Common myeloid progenitor, CD34-positive (primary cell): ENCODE results near the gene LHX1.

Experiments
- CTCF ChIA-PET: fragments of 350-600 bp; sonication (Branson Sonifier 250); formaldehyde crosslinking; loops from one replicate; lab custom pipeline; 2021; ENCODE audit warnings: antibody characterized with exemption; lab: Charles Lee
- POLR2A ChIA-PET: fragments of 350-600 bp; sonication (Branson Sonifier 250); formaldehyde crosslinking; loops from one replicate; lab custom pipeline; 2021; ENCODE audit warnings: antibody characterized with exemption; lab: Charles Lee
- DNase-seq, 3 donors: peaks; one replicate each; pipeline versions ENCODE4 v3.0.0 to v3.0.0-alpha.2; 2013
- H3K27ac ChIP-seq, 2 experiments: 1 replicate in 1 of 2; 2 replicates in 1 of 2; pipeline ENCODE4 v1.7.0; 2013; ENCODE audit warnings: inconsistent platforms in 2 of 2, low read length in 2 of 2, mild to moderate bottlenecking in 2 of 2, low read depth in 1 of 2, moderate library complexity in 1 of 2; ENCODE audit not compliant: severe bottlenecking in 2 of 2, insufficient read depth in 1 of 2, poor library complexity in 1 of 2
- H3K27me3 ChIP-seq, 5 experiments: replicated peaks in 2 of 5; 1 replicate in 3 of 5; 2 replicates in 2 of 5; pipeline versions ENCODE4 v1.6.1 to v1.7.0; 2013; ENCODE audit warnings: low read length in 4 of 5, mild to moderate bottlenecking in 2 of 5, moderate library complexity in 2 of 5, inconsistent platforms in 1 of 5; ENCODE audit not compliant: insufficient read depth in 5 of 5, control insufficient read depth in 4 of 5
- H3K36me3 ChIP-seq, 4 experiments: 1 replicate in 2 of 4; 2 replicates in 2 of 4; pipeline versions ENCODE4 v1.6.1 to v1.7.0; 2013; ENCODE audit warnings: low read length in 3 of 4, control low read depth in 1 of 4, mild to moderate bottlenecking in 1 of 4; ENCODE audit not compliant: control insufficient read depth in 4 of 4, insufficient read depth in 4 of 4
- H3K4me1 ChIP-seq, 4 experiments: 1 replicate in 3 of 4; 2 replicates in 1 of 4; pipeline versions ENCODE4 v1.6.1 to v1.7.1; 2013; ENCODE audit warnings: low read length in 3 of 4, mild to moderate bottlenecking in 3 of 4, control low read depth in 1 of 4, inconsistent platforms in 1 of 4, moderate library complexity in 1 of 4; ENCODE audit not compliant: control insufficient read depth in 4 of 4, insufficient read depth in 4 of 4; ENCODE audit errors: control extremely low read depth in 1 of 4
- H3K4me3 ChIP-seq, 7 experiments: 1 replicate in 4 of 7; 2 replicates in 3 of 7; pipeline versions ENCODE4 v1.5.1 to v1.7.0; 2013; ENCODE audit warnings: mild to moderate bottlenecking in 7 of 7, low read length in 6 of 7, moderate library complexity in 6 of 7, inconsistent platforms in 2 of 7, low read depth in 2 of 7, control low read depth in 1 of 7; ENCODE audit not compliant: insufficient read depth in 4 of 7, control insufficient read depth in 1 of 7; ENCODE audit errors: extremely low read depth in 1 of 7
- H3K9me3 ChIP-seq, 5 experiments: 1 replicate in 4 of 5; 2 replicates in 1 of 5; pipeline versions ENCODE4 v1.6.1 to v1.7.1; 2013; ENCODE audit warnings: low read length in 4 of 5, mild to moderate bottlenecking in 2 of 5, inconsistent platforms in 1 of 5, low read depth in 1 of 5, moderate library complexity in 1 of 5; ENCODE audit not compliant: control insufficient read depth in 4 of 5, insufficient read depth in 2 of 5; ENCODE audit errors: control extremely low read depth in 1 of 5
- WGBS: methylation state at CpG from one replicate; pipeline ENCODE4 v1.1.5; 2013; ENCODE audit not compliant: insufficient coverage; 5-methylcytosine and 5-hydroxymethylcytosine counted together

Gene LHX1

GRCh38 chr17:36894925-36895324 is 42.4 kb upstream of the LHX1 start:
- no peaks in the 10 kb centered on the region for H3K36me3 ChIP-seq
- H3K9me3 ChIP-seq: no peaks in the 10 kb centered on the region
- H3K4me1 ChIP-seq: no peaks in the 10 kb centered on the region
- DNase-seq: no peak
- POLR2A ChIA-PET: no interaction called here
- CTCF ChIA-PET: no interaction called here
- H3K27ac ChIP-seq: no peak overlapping the region
- H3K27me3 ChIP-seq: peaks cover 0 to 12% (median 2%) of the 10 kb centered on the region in 5 experiments
- WGBS: 93% methylated on average over 3 of the region's 5 CpGs
- no peak overlapping the region for H3K4me3 ChIP-seq

GRCh38 chr17:36899250-36900159 is 37.8 kb upstream of the LHX1 start:
- DNase-seq: peak in 1 of 3 donors; percentile 23
- POLR2A ChIA-PET: no interaction called here
- Histone ChIP-seq H3K36me3 (no peaks in the 10 kb centered on the region), H3K4me3 (no peak overlapping the region), H3K27me3 (peaks cover 0 to 13% (median 0%) of the 10 kb centered on the region in 5 experiments), H3K27ac (no peak overlapping the region), H3K4me1 (no peaks in the 10 kb centered on the region), H3K9me3 (no peaks in the 10 kb centered on the region)
- CTCF ChIA-PET: no interaction called here
- WGBS: 58% methylated on average over 4 of the region's 7 CpGs

GRCh38 chr17:36900160-36900512 is 37.1 kb upstream of the LHX1 start:
- Histone ChIP-seq H3K4me1 (no peaks in the 10 kb centered on the region), H3K27ac (no peak overlapping the region), H3K4me3 (no peak overlapping the region), H3K9me3 (no peaks in the 10 kb centered on the region), H3K27me3 (peaks cover 0 to 13% (median 0%) of the 10 kb centered on the region in 5 experiments), H3K36me3 (no peaks in the 10 kb centered on the region)
- POLR2A ChIA-PET: no interaction called here
- WGBS: 98% methylated on average over 5 of the region's 7 CpGs
- CTCF ChIA-PET: no interaction called here
- no peak for DNase-seq

GRCh38 chr17:36901506-36901905 is 35.8 kb upstream of the LHX1 start:
- Histone ChIP-seq H3K27me3 (peaks cover 0 to 10% (median 3%) of the 10 kb centered on the region in 5 experiments), H3K36me3 (no peaks in the 10 kb centered on the region), H3K4me1 (no peaks in the 10 kb centered on the region), H3K9me3 (no peaks in the 10 kb centered on the region), H3K4me3 (no peak overlapping the region), H3K27ac (no peak overlapping the region)
- 86% methylated on average over 7 of the region's 14 CpGs for WGBS
- ChIA-PET POLR2A (no interaction called here), CTCF (interaction anchor here (1.0 kb wide), 1 partner anchor 9 kb away, joined by 4 read pairs; no protein-coding TSS in a partner anchor)
- DNase-seq: no peak

GRCh38 chr17:36907407-36907806 is 29.9 kb upstream of the LHX1 start:
- no peaks in the 10 kb centered on the region for H3K4me1 ChIP-seq
- DNase-seq: no peak
- H3K27me3 ChIP-seq: peaks cover 0 to 41% (median 14%) of the 10 kb centered on the region in 5 experiments
- POLR2A ChIA-PET: no interaction called here
- no peaks in the 10 kb centered on the region for H3K36me3 ChIP-seq
- no peak overlapping the region for H3K4me3 ChIP-seq
- CTCF ChIA-PET: interaction anchor here (1.2 kb wide), 1 partner anchor 10 kb away, joined by 3 read pairs; no protein-coding TSS in a partner anchor
- no peaks in the 10 kb centered on the region for H3K9me3 ChIP-seq
- WGBS: 86% methylated on average over 10 of the region's 10 CpGs
- H3K27ac ChIP-seq: no peak overlapping the region

GRCh38 chr17:36910513-36910912 is 26.8 kb upstream of the LHX1 start:
- Histone ChIP-seq H3K27me3 (peaks cover 0 to 47% (median 11%) of the 10 kb centered on the region in 5 experiments), H3K9me3 (no peaks in the 10 kb centered on the region), H3K27ac (no peak overlapping the region), H3K4me3 (no peak overlapping the region), H3K36me3 (no peaks in the 10 kb centered on the region), H3K4me1 (no peaks in the 10 kb centered on the region)
- ChIA-PET CTCF (interaction anchor here (1.2 kb wide), 1 partner anchor 8 kb away, joined by 4 read pairs; no protein-coding TSS in a partner anchor), POLR2A (no interaction called here)
- WGBS: no CpG with 5 or more reads among the region's 5 CpGs
- DNase-seq: no peak

- POLR2A ChIA-PET: no interaction called here
- no peaks in the 10 kb centered on the region for H3K9me3 ChIP-seq
Observed at GRCh38 chr17:36911001-36911400, 26.3 kb upstream of the LHX1 start.

More at GRCh38 chr17:36911001-36911400, 26.3 kb upstream of the LHX1 start:
- H3K4me3 ChIP-seq: no peak overlapping the region
- no peak for DNase-seq
- 82% methylated on average over 2 of the region's 3 CpGs for WGBS
- CTCF ChIA-PET: interaction anchor here (1.2 kb wide), 1 partner anchor 9 kb away, joined by 4 read pairs; no protein-coding TSS in a partner anchor
- no peaks in the 10 kb centered on the region for H3K36me3 ChIP-seq
- H3K4me1 ChIP-seq: no peaks in the 10 kb centered on the region
- H3K27me3 ChIP-seq: peaks cover 0 to 47% (median 11%) of the 10 kb centered on the region in 5 experiments
- no peak overlapping the region for H3K27ac ChIP-seq
